Esophagus squamous epithelium (tissue), 5 donors: ENCODE measurements around the gene CAMTA1. TPM values are rescaled to one million over a fixed set of nuclear protein-coding genes. Genes with fewer than 3 reads are reported as not detected.

ENCODE experiments used
- DNase-seq: peaks from one replicate; lab custom pipeline; 2025; lab: John Stamatoyannopoulos, UW
- H3K27ac ChIP-seq, 4 donors: fragments of 200-600 bp; sonication (generic); one replicate each; pipeline ENCODE4 v1.5.1; 2016 to 2019; ENCODE audit warnings: mild to moderate bottlenecking in 1 of 4
- H3K27me3 ChIP-seq, 4 donors: fragments of 200-600 bp; sonication (generic); 1 replicate in 3 of 4; 2 replicates in 1 of 4; pipeline versions ENCODE4 v1.5.1 to v1.6.0; 2017 to 2021; ENCODE audit warnings: antibody characterized with exemption in 1 of 4
- H3K36me3 ChIP-seq, 3 donors: fragments of 200-600 bp; sonication (generic); one replicate each; pipeline ENCODE4 v1.5.1; 2016 to 2019
- H3K4me1 ChIP-seq, 3 donors: fragments of 200-600 bp; sonication (generic); one replicate each; pipeline ENCODE4 v1.5.1; 2017 to 2019
- H3K4me3 ChIP-seq, 4 donors: fragments of 200-600 bp; sonication (generic); 1 replicate in 3 of 4; 2 replicates in 1 of 4; pipeline ENCODE4 v1.5.1; 2016 to 2019; ENCODE audit warnings: mild to moderate bottlenecking in 2 of 4, moderate library complexity in 1 of 4
- H3K9me3 ChIP-seq, 3 donors: fragments of 200-600 bp; sonication (generic); one replicate each; pipeline ENCODE4 v1.5.1; 2016 to 2019
- CTCF ChIP-seq, 6 experiments: fragments of 450-650 bp in 4 of 6; fragments of 200-600 bp in 2 of 6; sonication (generic) in 2 of 6; IDR thresholded peaks; one replicate each; pipeline ENCODE4 v1.5.1; 2016 to 2019; ENCODE audit warnings: antibody characterized with exemption in 6 of 6, mild to moderate bottlenecking in 4 of 6, moderate library complexity in 4 of 6
- POLR2A ChIP-seq, 4 donors: fragments of 450-650 bp; IDR thresholded peaks; one replicate each; pipeline ENCODE4 v1.6.1; 2017; ENCODE audit warnings: antibody characterized with exemption in 4 of 4, mild to moderate bottlenecking in 4 of 4, moderate library complexity in 3 of 4
- WGBS, 2 donors: methylation state at CpG; one replicate each; pipeline ENCODE4 v1.1.5; 2018; 5-methylcytosine and 5-hydroxymethylcytosine counted together
- intact Hi-C: fragments of 100-400 bp; cut with DNase I; formaldehyde crosslinking; loops from one replicate; pipeline ENCODE4 v1.15.0; 2022
- total RNA-seq, 4 donors: library from RNA; depleted of rRNA; stranded (reverse); fragments of >200 nt; gene quantifications; one replicate each; pipeline ENCODE4 v1.1.0, GENCODE V29; 2016
- donor health status: DM: yes; HTN: yes; CAD: no.

CAMTA1 gene
- total RNA-seq, 4 donors from 2014 or later, result 31.3 to 77.4 (median 45.9) TPM

- Histone ChIP-seq H3K9me3 (no peaks in the 10 kb centered on the region), H3K4me1 (no peaks in the 10 kb centered on the region), H3K36me3 (no peaks in the 10 kb centered on the region), H3K27ac (no peak overlapping the region), H3K4me3 (no peak overlapping the region), H3K27me3 (peaks cover 0 to 60% (median 0%) of the 10 kb centered on the region in 4 donors)
- TF ChIP-seq POLR2A (IDR thresholded peaks at IDR 0.05), result no peak
- no peak for TF ChIP-seq CTCF (IDR thresholded peaks at IDR 0.05)
- DNase-seq, result no peak
- 83 to 87% methylated on average over 4 to 11 of the region's 12 CpGs for WGBS, 2 donors
- intact Hi-C loops, result no loop called here
Observed at GRCh38 chr1:7174561-7174960, 389.3 kb downstream of the CAMTA1 start.

- Histone ChIP-seq H3K4me1 (no peaks in the 10 kb centered on the region), H3K36me3 (no peaks in the 10 kb centered on the region), H3K4me3 (no peak overlapping the region), H3K27ac (no peak overlapping the region), H3K27me3 (peaks cover 0 to 60% (median 0%) of the 10 kb centered on the region in 4 donors), H3K9me3 (peaks cover 0 to 3% (median 0%) of the 10 kb centered on the region in 3 donors)
- intact Hi-C loops, result no loop called here
- DNase-seq, result no peak
- TF ChIP-seq CTCF (IDR thresholded peaks at IDR 0.05) (no peak), POLR2A (IDR thresholded peaks at IDR 0.05) (no peak)
- WGBS, 2 donors, result 77 to 84% methylated on average over 13 to 15 of the region's 15 CpGs
Observed at GRCh38 chr1:7174980-7175906, 390.0 kb downstream of the CAMTA1 start.

GRCh38 chr1:7177021-7177420, 391.8 kb downstream of the CAMTA1 start:
- Histone ChIP-seq H3K36me3 (no peaks in the 10 kb centered on the region), H3K27ac (no peak overlapping the region), H3K4me1 (no peaks in the 10 kb centered on the region), H3K4me3 (no peak overlapping the region), H3K27me3 (peaks cover 0 to 52% (median 0%) of the 10 kb centered on the region in 4 donors), H3K9me3 (peaks cover 0 to 16% (median 7%) of the 10 kb centered on the region in 3 donors)
- no peak for DNase-seq
- TF ChIP-seq POLR2A (IDR thresholded peaks at IDR 0.05), result no peak
- no peak for TF ChIP-seq CTCF (IDR thresholded peaks at IDR 0.05)
- 87 to 90% methylated on average over 2 to 3 of the region's 3 CpGs for WGBS, 2 donors
- intact Hi-C loops, result no loop called here

- intact Hi-C loops, result no loop called here
- DNase-seq, result no peak
- Histone ChIP-seq H3K4me1 (no peaks in the 10 kb centered on the region), H3K4me3 (no peak overlapping the region), H3K27ac (no peak overlapping the region), H3K36me3 (no peaks in the 10 kb centered on the region), H3K27me3 (peaks cover 0 to 52% (median 0%) of the 10 kb centered on the region in 4 donors), H3K9me3 (peaks cover 0 to 16% (median 7%) of the 10 kb centered on the region in 3 donors)
- WGBS, 2 donors, result 43 to 67% methylated on average over 8 to 9 of the region's 9 CpGs
- TF ChIP-seq POLR2A (IDR thresholded peaks at IDR 0.05) (no peak), CTCF (IDR thresholded peaks at IDR 0.05) (no peak)
Observed at GRCh38 chr1:7177438-7178146, 392.3 kb downstream of the CAMTA1 start.
